ENCODE measurements around the gene IFITM5. TPM values are rescaled to one million over a fixed set of nuclear protein-coding genes. Genes with fewer than 3 reads are reported as not detected.

Gene IFITM5
- total RNA-seq, 2 donors from 2014 or later: not detected

GRCh38 chr11:255176-255575 lies 44.1 kb downstream of the IFITM5 start:
- Mint-ChIP-seq H3K4me3 (no peak overlapping the region), H3K36me3 (ENCODE audit: low read depth) (peaks cover 34% of the 10 kb centered on the region), H3K4me1 (no peaks in the 10 kb centered on the region), H3K27me3 (ENCODE audit: insufficient read depth) (peaks cover 2% of the 10 kb centered on the region), H3K9me3 (no peaks in the 10 kb centered on the region), H3K27ac (no peak overlapping the region)
- Histone ChIP-seq H3K27me3 (ENCODE audit: control insufficient read depth, insufficient read depth, low read length, poor library complexity, severe bottlenecking) (no peaks in the 10 kb centered on the region), H3K9ac (ENCODE audit: extremely low read depth, low read length, poor library complexity, severe bottlenecking) (no peak overlapping the region), H3K36me3 (ENCODE audit: control insufficient read depth, insufficient read depth, low read length) (peaks cover 34% of the 10 kb centered on the region), H3K9me3 (ENCODE audit: control insufficient read depth, low read length) (no peaks in the 10 kb centered on the region), H3K27ac (ENCODE audit: low read depth, low read length) (no peak overlapping the region), H3K4me1 (ENCODE audit: control insufficient read depth, insufficient read depth, low read length) (no peaks in the 10 kb centered on the region), H3K4me3 (ENCODE audit: low read length) (no peak overlapping the region)
- DNase-seq: no peak
- TF ChIP-seq CTCF (conservative IDR thresholded peaks at IDR 0.05): no peak
- WGBS, 2 experiments (ENCODE audit: insufficient coverage in 1 of 2, insufficient read length in 1 of 2): 86 to 88% methylated on average over 1 to 3 of the region's 3 CpGs

GRCh38 chr11:253886-254270 lies 45.4 kb downstream of the IFITM5 start:
- H3K27ac Mint-ChIP-seq: no peak overlapping the region
- no peaks in the 10 kb centered on the region for H3K9me3 ChIP-seq (ENCODE audit: control insufficient read depth, low read length)
- no peaks in the 10 kb centered on the region for H3K27me3 ChIP-seq (ENCODE audit: control insufficient read depth, insufficient read depth, low read length, poor library complexity, severe bottlenecking)
- H3K4me3 ChIP-seq (ENCODE audit: low read length): no peak overlapping the region
- TF ChIP-seq CTCF (conservative IDR thresholded peaks at IDR 0.05): no peak
- peaks cover 2% of the 10 kb centered on the region for H3K27me3 Mint-ChIP-seq (ENCODE audit: insufficient read depth)
- H3K36me3 Mint-ChIP-seq (ENCODE audit: low read depth): peaks cover 39% of the 10 kb centered on the region
- no peak for DNase-seq
- H3K9me3 Mint-ChIP-seq: no peaks in the 10 kb centered on the region
- no peak overlapping the region for H3K9ac ChIP-seq (ENCODE audit: extremely low read depth, low read length, poor library complexity, severe bottlenecking)
- H3K4me3 Mint-ChIP-seq: no peak overlapping the region
- peaks cover 42% of the 10 kb centered on the region for H3K36me3 ChIP-seq (ENCODE audit: control insufficient read depth, insufficient read depth, low read length)
- WGBS, 2 experiments (ENCODE audit: insufficient coverage in 1 of 2, insufficient read length in 1 of 2): 97 to 100% methylated on average over 4 of the region's 5 CpGs
- H3K4me1 Mint-ChIP-seq: no peaks in the 10 kb centered on the region
- H3K4me1 ChIP-seq (ENCODE audit: control insufficient read depth, insufficient read depth, low read length): no peaks in the 10 kb centered on the region
- H3K27ac ChIP-seq (ENCODE audit: low read depth, low read length): no peak overlapping the region

GRCh38 chr11:253160-253885 lies 46.0 kb downstream of the IFITM5 start:
- Mint-ChIP-seq H3K27me3 (ENCODE audit: insufficient read depth) (peaks cover 2% of the 10 kb centered on the region), H3K27ac (no peak overlapping the region)
- no peaks in the 10 kb centered on the region for H3K4me1 ChIP-seq (ENCODE audit: control insufficient read depth, insufficient read depth, low read length)

More at GRCh38 chr11:253160-253885, 46.0 kb downstream of the IFITM5 start:
- no peak for TF ChIP-seq CTCF (conservative IDR thresholded peaks at IDR 0.05)
- Mint-ChIP-seq H3K36me3 (ENCODE audit: low read depth) (peaks cover 45% of the 10 kb centered on the region), H3K9me3 (no peaks in the 10 kb centered on the region), H3K4me1 (no peaks in the 10 kb centered on the region), H3K4me3 (no peak overlapping the region)
- no peak overlapping the region for H3K9ac ChIP-seq (ENCODE audit: extremely low read depth, low read length, poor library complexity, severe bottlenecking)
- no peak overlapping the region for H3K27ac ChIP-seq (ENCODE audit: low read depth, low read length)
- H3K27me3 ChIP-seq (ENCODE audit: control insufficient read depth, insufficient read depth, low read length, poor library complexity, severe bottlenecking): no peaks in the 10 kb centered on the region
- DNase-seq: peak; percentile 32
- no peaks in the 10 kb centered on the region for H3K9me3 ChIP-seq (ENCODE audit: control insufficient read depth, low read length)
- H3K36me3 ChIP-seq (ENCODE audit: control insufficient read depth, insufficient read depth, low read length): peaks cover 48% of the 10 kb centered on the region
- WGBS, 2 experiments (ENCODE audit: insufficient coverage in 1 of 2, insufficient read length in 1 of 2): 92% methylated on average over 11 to 13 of the region's 13 CpGs
- no peak overlapping the region for H3K4me3 ChIP-seq (ENCODE audit: low read length)
